GM18861 (cell line): ENCODE results near the gene RPTOR.

Experiments used
- ATAC-seq: cut with Tn5 transposase; IDR thresholded peaks from one replicate; pipeline ENCODE4 v1.9.1; 2021; ENCODE audit not compliant: unreplicated experiment

RPTOR gene

GRCh38 chr17:80885947-80886582 lies 341.4 kb downstream of the RPTOR start:
- ATAC-seq: no peak

GRCh38 chr17:80886641-80887573 lies 342.3 kb downstream of the RPTOR start:
- no peak for ATAC-seq

GRCh38 chr17:80887639-80888175 lies 343.1 kb downstream of the RPTOR start:
- ATAC-seq: no peak

GRCh38 chr17:80888276-80889160 lies 343.9 kb downstream of the RPTOR start:
- no peak for ATAC-seq

GRCh38 chr17:80889231-80890195 lies 344.9 kb downstream of the RPTOR start:
- no peak for ATAC-seq

GRCh38 chr17:80890196-80890920 lies 345.7 kb downstream of the RPTOR start:
- ATAC-seq: no peak

GRCh38 chr17:80890921-80891396 lies 346.3 kb downstream of the RPTOR start:
- ATAC-seq: no peak

GRCh38 chr17:80891397-80892018 lies 346.9 kb downstream of the RPTOR start:
- ATAC-seq: peak; percentile 35

- peak; percentile 72 for ATAC-seq
Observed at GRCh38 chr17:80892019-80892855, 347.6 kb downstream of the RPTOR start.

GRCh38 chr17:80892900-80893603 lies 348.4 kb downstream of the RPTOR start:
- ATAC-seq: no peak

GRCh38 chr17:80893604-80894438 lies 349.2 kb downstream of the RPTOR start:
- no peak for ATAC-seq

GRCh38 chr17:80894439-80894721 lies 349.7 kb downstream of the RPTOR start:
- ATAC-seq: no peak

- ATAC-seq: no peak
Observed at GRCh38 chr17:80894726-80895125, 350.1 kb downstream of the RPTOR start.

GRCh38 chr17:80895366-80895765 lies 350.7 kb downstream of the RPTOR start:
- ATAC-seq: no peak

- ATAC-seq: no peak
Observed at GRCh38 chr17:80898716-80899115, 354.1 kb downstream of the RPTOR start.
